Left lobe of liver (tissue), 2 donors: ENCODE data around the gene KASH5. TPM values are rescaled to one million over a fixed set of nuclear protein-coding genes. Genes with fewer than 3 reads are reported as not detected.
"Not testable (repeated sequence)": the region's sequence is repeated elsewhere in the genome, so short reads cannot be mapped to it uniquely, and the experiment has no call there.

Experiments
- ATAC-seq: fragments of 200-7000 bp; cut with Tn5 transposase; one replicate; pipeline ENCODE4 v1.9.1; 2020; ENCODE audit warnings: mild to moderate bottlenecking, moderate library complexity
- DNase-seq: peaks from one replicate; pipeline ENCODE4 v3.0.0-alpha.2; 2020; ENCODE audit warnings: low spot score
- total RNA-seq: library from RNA; stranded (reverse); gene quantifications from one replicate; pipeline ENCODE4 v1.2.1, GENCODE V29; 2021
- donor health status: DM: no; HTN: no; CAD: no; lungs with moderate emphysema.
- donor health status: DM: no; HTN: yes; CAD: no.

KASH5 gene
- total RNA-seq, 1 donor from 2014 or later, result not detected

GRCh38 chr19:49361438-49362047 is 26.5 kb upstream of the KASH5 start:
- DNase-seq (peak; percentile 76), ATAC-seq (peak; percentile 60)

GRCh38 chr19:49362048-49362928 is 25.8 kb upstream of the KASH5 start, which contains the start of gene TEAD2:
Gene TEAD2, minus strand, starts transcription at chr19:49362416. Its CDS starts 2,341 bp downstream, at chr19:49360075.
- peak; percentile 61 for ATAC-seq
- peak; percentile 64 for DNase-seq

DNA sequence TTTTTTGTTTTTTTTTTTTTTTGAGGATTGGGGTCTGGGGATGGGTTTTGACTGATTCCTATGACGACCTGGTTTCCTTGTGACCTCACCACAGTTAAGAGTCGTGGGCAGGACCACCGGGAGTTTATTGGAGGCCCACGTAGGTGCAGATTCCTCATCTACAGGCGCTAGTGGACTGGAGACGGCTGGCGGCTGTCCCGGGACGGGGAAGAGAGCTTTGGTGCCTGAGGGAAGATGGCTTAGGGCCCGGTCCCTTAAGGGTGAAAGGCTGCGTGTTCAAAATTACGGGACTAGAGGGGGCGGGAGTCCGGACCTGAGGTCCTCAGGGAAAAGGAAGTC is 25.2 kb upstream of the KASH5 start:
- DNase-seq, result peak; percentile 56
- ATAC-seq, result peak; percentile 6

GRCh38 chr19:49363268-49364082 is 24.6 kb upstream of the KASH5 start, which contains the start of gene DKKL1:
Gene DKKL1, plus strand, starts transcription at chr19:49363877. Its CDS starts 122 bp downstream, at chr19:49363999.
- ATAC-seq, result peak; percentile 86

DNA sequence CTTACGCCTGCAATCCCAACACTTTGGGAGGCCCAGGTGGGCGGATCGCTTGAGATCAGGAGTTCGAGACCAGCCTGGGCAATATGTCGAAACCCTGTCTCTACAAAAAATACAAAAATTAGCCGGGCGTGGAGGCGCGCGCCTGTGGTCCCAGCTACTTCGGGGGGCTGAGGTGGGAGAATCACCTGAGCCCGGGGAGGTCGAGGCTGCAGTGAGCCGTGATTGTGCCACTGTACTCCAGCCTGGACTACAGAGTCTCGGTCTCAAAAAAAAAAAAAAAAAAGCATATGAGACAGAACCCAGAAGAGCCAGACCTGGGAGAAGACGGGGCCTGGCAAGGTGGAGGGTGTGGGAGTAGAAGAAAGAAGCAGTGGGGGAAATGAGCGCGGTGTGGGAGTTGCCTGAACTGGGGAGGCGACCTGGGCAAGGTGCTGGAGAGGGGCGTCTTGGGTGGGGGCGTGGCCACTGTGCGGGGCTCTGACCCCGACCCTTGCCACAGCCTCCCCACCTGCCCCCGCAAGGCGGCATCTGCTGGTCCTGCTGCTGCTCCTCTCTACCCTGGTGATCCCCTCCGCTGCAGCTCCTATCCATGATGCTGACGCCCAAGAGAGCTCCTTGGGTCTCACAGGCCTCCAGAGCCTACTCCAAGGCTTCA is 23.8 kb upstream of the KASH5 start:
- ATAC-seq (no peak), DNase-seq (no peak)

More at GRCh38 chr19:49363268-49364082, 24.6 kb upstream of the KASH5 start, which contains the start of gene DKKL1:
- DNase-seq, result peak; percentile 98

GRCh38 chr19:49366110-49366509 is 21.9 kb upstream of the KASH5 start:
- ATAC-seq, result no peak
- DNase-seq, result no peak

- DNase-seq, result no peak
- no peak for ATAC-seq
These were observed 19.2 kb upstream of the KASH5 start for GRCh38 chr19:49368711-49369358.

DNA sequence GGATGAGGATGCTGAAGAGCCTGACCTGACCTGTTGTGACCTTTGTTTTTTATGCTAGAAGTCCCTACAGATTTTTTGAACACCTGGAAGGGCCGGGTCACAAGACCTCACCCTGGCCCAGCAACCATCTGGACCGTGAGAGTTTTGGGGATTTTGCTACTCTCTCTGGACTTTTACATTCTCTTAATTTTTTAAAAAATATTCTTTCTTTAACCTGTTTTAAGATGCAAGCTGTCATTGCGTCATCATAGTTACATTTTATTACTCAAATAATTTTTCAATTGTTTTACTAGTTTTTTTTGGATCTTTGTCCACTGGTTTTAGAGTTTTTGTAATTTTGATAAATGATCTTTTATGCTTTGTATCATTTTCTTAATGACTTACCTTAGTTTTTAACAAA is 16.9 kb upstream of the KASH5 start:
- ATAC-seq (no peak), DNase-seq (no peak)

DNA sequence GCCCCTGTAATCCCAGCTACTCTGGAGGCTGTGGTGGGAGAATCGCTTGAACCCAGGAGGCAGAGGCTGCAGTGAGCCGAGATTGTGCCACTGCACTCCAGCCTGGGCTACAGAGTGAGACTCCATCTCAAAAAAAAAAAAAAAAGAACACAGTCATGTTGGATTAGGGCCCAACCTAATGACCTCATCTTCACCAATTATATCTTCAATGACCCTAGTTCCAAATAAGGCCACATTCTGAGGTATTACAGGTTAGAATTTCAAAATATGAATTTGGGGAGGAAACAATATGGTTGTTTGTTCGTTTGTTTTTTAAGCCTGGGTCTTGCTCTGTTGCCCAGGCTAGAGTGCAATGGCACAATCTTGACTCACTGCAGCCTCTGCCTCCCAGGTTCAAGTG is 14.9 kb upstream of the KASH5 start:
- not testable (repeated sequence) for ATAC-seq, DNase-seq

- DNase-seq (no peak), ATAC-seq (no peak)
These were observed 13.2 kb upstream of the KASH5 start for GRCh38 chr19:49374665-49375434.

- no peak for DNase-seq
- no peak for ATAC-seq
These were observed 9.5 kb upstream of the KASH5 start for GRCh38 chr19:49378512-49378911.

DNA sequence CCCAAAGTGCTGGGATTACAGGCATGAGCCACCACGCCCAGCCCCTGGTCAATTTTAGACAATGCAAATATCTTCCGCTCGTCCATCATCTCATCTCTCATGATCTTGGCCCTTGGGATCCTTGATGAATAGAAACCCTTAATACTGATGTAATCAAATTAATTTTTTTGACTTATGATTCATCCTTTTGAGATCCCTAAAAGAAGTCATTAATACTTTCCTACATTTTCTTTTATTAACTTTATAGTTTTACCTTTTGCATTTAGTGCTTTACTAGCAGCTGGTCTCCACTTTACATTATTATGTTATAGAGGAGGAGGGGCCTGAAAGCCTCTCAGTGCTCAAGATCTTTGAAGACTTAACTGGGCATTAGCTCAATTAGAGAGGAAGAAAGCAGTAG is 7.7 kb upstream of the KASH5 start:
- ATAC-seq (no peak), DNase-seq (no peak)

DNA sequence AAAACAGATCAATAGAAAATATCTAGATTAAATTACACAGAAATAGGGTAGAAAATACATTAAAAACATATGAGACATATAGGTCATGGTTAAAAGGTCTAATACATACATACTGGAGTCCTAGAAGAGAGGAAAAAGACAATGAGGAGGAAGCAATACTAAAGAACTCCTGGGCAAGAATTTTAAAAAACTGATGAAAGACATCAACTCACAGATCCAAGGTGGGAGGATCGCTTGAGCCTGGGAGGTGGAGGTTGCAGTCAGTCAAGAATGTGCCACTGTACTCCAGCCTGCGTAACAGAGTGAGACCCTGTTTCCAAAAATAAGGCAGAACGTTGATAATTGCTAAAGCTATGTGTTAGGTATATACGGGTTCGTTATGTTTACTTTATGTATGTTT is 5.4 kb upstream of the KASH5 start:
- ATAC-seq, result no peak
- DNase-seq, result no peak

GRCh38 chr19:49383599-49383998 is 4.5 kb upstream of the KASH5 start:
- ATAC-seq, result no peak
- DNase-seq, result no peak

- no peak for DNase-seq
- no peak for ATAC-seq
These were observed 1.4 kb downstream of the KASH5 start for GRCh38 chr19:49389406-49389805.

GRCh38 chr19:49390131-49390928 is 2.3 kb downstream of the KASH5 start:
- no peak for ATAC-seq

DNA sequence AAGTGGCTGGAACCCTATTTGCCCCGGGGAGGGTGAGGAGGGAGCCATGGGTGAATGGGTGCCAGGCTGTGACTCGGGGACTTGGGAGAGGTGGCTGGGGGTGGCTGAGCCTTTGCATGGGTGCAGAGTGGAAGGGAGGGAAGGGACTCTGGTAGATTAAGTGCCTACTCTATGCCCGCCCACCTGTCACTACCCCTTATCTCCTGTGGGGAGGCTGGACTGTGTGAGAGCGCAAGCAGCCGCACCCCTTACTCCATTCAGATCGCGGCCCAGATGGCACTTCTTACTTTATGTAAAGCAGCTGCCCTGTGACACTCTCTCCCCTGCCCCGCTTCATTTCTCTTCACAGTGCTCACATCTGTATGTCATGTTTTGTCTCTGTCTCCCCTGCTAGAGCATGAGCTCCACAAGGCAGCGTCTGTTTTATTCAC is 2.9 kb downstream of the KASH5 start:
- ATAC-seq (no peak), DNase-seq (no peak)

More at GRCh38 chr19:49390131-49390928, 2.3 kb downstream of the KASH5 start:
- DNase-seq, result no peak

- peak; percentile 74 for DNase-seq
- peak; percentile 91 for ATAC-seq
These were observed 3.7 kb downstream of the KASH5 start for GRCh38 chr19:49391581-49392399.
